ENCODE data around the gene CDKN1C. TPM values are rescaled to one million over a fixed set of nuclear protein-coding genes. Genes with fewer than 3 reads are reported as not detected.

Gene CDKN1C
- total RNA-seq, 1 donor from 2014 or later: 67.3 TPM

DNA sequence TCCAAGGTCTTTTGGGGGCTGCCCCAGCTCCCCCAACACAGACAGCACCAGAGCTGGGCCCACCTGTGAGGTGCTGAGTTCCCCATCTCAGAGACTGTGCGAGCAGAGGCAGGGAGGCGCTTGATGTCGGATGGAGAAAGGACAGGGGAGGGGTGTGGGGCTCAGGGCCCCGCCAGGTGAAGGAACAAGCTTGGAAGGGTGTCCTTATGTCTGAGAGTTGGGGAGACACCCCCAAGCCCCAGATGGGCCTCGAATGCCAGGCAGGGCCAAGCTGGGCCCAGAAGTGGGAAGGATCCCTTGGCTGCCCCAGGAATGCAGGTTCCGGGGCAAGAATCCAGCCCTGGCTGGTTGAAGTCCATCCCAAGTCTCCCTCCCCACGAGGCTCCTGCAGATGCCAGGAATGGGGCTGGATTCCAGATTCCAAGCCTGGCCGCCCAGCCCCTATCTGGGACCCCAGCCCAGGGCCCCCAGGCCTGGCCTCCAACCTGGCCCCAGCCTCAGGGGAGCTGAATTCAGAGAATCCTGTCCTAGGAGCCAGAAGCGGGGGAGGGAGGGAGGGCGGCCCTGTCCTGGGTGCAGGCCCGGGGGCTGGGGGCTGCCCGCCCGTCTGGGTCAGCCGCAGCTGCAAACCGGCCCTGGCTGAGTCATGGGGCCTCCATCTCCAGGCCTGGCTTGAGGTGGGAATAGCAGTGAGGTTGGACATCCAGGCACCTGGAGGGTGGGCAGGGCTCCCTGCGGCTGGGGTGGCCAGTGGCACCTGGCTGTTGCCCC is 50.9 kb downstream of the CDKN1C start:
- no peak for DNase-seq (ENCODE audit: extremely low spot score in 2 of 2)
- intact Hi-C loops (cut with DNase I): no loop called here
- Histone ChIP-seq H3K9me3 (no peaks in the 10 kb centered on the region), H3K27ac (no peak overlapping the region), H3K27me3 (no peaks in the 10 kb centered on the region), H3K4me1 (peaks cover 16% of the 10 kb centered on the region), H3K4me3 (no peak overlapping the region), H3K36me3 (no peaks in the 10 kb centered on the region)
- TF ChIP-seq POLR2A (IDR thresholded peaks at IDR 0.05) (no peak), POLR2AphosphoS5 (IDR thresholded peaks at IDR 0.05; ENCODE audit: insufficient read depth in 1 of 2, low read depth in 1 of 2) (no peak), CTCF (IDR thresholded peaks at IDR 0.05) (no peak)

DNA sequence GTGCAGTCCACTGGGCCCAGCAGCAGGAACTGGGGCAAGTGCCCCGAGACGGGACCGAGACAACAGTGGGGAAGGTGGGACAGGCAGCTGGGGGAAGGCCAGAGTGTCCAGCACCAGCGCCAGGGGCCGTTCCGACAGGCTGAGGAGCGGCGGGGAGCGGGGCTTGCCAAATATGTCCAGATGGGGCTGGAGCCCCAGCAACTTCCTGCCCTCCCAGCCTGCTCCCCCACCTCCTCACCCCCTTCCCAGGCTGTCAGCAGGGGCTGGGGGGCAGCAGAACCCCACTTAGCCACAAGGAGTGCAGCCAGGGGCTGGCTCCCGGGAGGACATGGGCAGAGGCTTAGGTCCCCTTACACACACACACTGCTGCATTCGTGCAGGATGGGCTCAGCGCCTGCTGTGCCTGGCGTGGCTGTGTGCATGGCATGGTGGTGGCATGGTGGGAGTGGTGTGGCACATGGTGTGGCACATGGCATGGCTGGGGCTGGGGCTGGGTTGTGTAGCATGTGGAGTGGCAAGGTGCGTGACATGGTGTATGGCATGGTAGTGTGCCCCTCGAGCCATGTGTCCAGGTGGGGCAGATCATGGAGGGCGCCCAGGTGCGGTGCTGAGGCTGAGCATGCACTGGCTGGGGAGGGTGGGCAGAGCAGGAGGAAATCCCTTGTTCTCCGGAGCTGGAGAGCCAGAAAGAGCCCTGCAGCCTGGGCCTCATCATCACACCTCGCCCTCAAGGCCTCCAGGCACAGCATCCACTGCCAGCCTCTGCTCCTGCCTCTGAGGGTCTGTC is 51.7 kb downstream of the CDKN1C start:
- H3K9me3 ChIP-seq: no peaks in the 10 kb centered on the region
- intact Hi-C loops (cut with DNase I): no loop called here
- H3K36me3 ChIP-seq: no peaks in the 10 kb centered on the region
- no peak overlapping the region for H3K27ac ChIP-seq
- TF ChIP-seq POLR2AphosphoS5 (IDR thresholded peaks at IDR 0.05; ENCODE audit: insufficient read depth in 1 of 2, low read depth in 1 of 2) (no peak), POLR2A (IDR thresholded peaks at IDR 0.05) (no peak), CTCF (IDR thresholded peaks at IDR 0.05) (no peak)
- no peak for DNase-seq (ENCODE audit: extremely low spot score in 2 of 2)
- no peaks in the 10 kb centered on the region for H3K27me3 ChIP-seq
- H3K4me1 ChIP-seq: peaks cover 16% of the 10 kb centered on the region
- no peak overlapping the region for H3K4me3 ChIP-seq

Small RNA genes lying within 50 kb of the gene (small RNA-seq; reads per million reads assigned to genes)
- gene AC013791.1: not detected

Other genes starting within 250 kb of the CDKN1C start
- 3.4 TPM for gene KCNQ1OT1, start 185.8 kb downstream of the CDKN1C start, total RNA-seq
- gene PHLDA2, start 43.6 kb upstream of the CDKN1C start, total RNA-seq: 43.5 TPM
- 108 TPM for gene NAP1L4, start 106.6 kb upstream of the CDKN1C start, total RNA-seq
- 26.0 TPM for gene CARS1, start 171.6 kb upstream of the CDKN1C start, total RNA-seq